Stimulated activated CD4-positive, alpha-beta T cell treated with anti-CD3 and anti-CD28 coated beads, Interleukin-15, amount 100 ng/mL, for 48 hours (primary cell): ENCODE results near the gene NOTCH2.

Experiments used
- DNase-seq, 2 donors: peaks; one replicate each; pipeline ENCODE4 v3.0.0-alpha.2; 2020; ENCODE audit warnings: low read depth in 2 of 2

NOTCH2 gene

DNA sequence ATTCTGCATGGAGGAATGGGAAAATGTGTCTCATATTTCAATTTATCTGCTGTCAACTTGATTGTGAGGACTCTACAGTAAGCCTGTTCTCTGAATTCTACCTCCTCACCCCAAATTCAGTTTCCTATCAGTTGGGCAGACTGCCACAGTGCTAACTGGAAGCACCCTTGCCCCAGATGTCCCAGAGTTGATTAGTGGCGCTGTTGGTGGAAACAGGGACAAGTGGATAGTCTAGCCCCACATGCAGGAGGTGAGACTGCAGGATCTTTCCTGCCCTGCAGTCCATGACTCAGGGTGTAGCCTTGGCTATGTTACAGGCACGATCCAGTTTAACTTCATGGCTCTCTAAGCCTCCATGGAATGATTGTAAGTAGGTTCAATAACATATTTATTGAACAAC lies 195.3 kb downstream of the NOTCH2 start:
- no peak for DNase-seq

- no peak for DNase-seq
Observed at GRCh38 chr1:119873135-119874015, 196.1 kb downstream of the NOTCH2 start.

DNA sequence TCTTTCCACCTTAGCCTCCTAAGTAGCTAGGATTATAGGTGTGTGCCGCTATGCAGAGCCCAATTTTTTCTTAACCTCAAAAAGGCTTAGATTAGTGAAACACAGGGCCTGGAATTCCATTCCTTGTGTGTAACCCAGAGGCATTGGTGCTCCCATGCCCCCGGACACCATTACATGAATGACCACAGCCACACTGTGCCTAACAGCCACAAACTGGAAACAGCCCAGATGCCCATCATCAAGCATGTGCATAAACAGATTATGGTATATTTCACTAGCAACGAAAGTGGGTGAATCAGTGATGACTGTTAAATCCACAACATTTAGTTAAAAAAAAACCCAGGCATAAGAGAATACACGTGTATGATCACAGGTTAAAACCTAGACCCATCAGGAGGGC lies 197.6 kb downstream of the NOTCH2 start:
- DNase-seq = no peak

DNA sequence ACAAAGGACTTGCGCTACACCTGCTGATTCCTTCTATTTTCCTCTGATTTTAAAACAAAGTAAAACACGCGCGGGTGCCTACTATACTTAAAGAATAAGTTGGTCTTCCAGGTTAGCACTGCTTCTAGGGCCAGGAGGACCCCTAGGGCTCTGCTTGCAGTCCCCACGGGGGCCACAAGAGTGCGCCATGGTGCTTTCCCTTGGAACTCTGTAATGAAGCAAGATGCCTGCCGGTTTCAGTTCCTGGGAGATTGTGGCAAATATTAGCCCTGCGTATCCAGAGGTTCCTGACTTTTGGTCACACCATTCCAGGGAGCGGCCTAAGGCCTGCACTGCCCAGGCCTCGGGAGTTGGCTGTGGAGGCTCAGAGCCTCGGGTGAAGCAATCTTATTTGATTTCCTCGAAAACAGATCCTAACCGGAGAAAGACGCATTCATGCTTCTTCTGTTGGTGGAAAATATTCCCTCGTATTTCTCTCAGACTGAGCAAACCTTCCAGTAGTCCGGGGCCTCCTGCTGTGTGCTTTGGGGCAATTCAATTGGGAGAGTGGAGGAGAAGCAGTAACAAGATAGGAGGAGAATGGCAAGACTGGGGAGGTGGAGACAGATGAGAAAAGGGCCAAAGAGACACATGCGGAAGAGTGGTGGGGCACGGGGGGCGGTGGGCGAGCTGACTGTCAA lies 198.4 kb downstream of the NOTCH2 start:
- DNase-seq = peak; percentile 36 to 61

GRCh38 chr1:119869995-119870394 lies 199.5 kb downstream of the NOTCH2 start:
- DNase-seq = no peak

DNA sequence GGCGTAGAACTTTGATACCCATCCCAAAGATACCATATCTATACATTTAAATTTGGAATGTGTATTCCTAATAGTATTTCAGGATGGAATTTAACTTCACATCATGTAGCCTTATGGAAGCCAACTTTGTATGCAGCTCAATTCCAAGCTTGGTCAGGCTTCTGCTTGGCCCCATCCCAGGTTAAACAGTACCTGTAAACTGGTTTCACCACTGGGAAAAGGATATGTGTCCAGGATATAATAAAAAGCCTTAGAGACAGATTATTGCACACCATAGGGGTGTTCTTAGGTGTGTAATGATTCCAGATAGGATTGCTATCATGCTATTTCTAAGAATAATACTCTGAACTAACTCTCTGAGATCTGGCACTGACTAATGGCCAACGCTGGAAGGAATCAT lies 201.3 kb downstream of the NOTCH2 start:
- DNase-seq = no peak

GRCh38 chr1:119866451-119866850 lies 203.0 kb downstream of the NOTCH2 start:
- no peak for DNase-seq

DNA sequence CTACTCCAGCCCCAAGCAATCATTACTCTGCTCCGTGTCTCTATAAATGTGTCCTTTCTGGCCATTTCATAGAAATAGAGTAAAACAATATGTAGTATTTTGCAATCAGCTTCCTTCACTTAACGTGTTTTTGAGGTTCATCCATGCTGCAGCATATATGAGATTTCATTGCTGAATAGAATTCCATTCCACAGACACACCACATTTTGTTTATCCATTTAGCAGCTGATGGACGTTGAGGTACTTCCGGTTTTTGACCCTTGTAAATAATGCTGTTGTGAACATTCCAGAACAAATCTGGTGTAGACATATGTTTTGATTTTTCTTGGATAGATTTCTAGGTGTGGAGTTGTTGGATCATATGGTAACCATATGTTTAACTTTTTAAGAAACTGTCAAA lies 203.8 kb downstream of the NOTCH2 start:
- no peak for DNase-seq

GRCh38 chr1:119862276-119862675 lies 207.2 kb downstream of the NOTCH2 start:
- DNase-seq = no peak
